ENCODE measurements around the gene ITPR2. TPM values are rescaled to one million over a fixed set of nuclear protein-coding genes. Genes with fewer than 3 reads are reported as not detected.
"Not testable (repeated sequence)": the region's sequence is repeated elsewhere in the genome, so short reads cannot be mapped to it uniquely, and the experiment has no call there.

Gene ITPR2
- total RNA-seq, 1 experiment from 2014 or later, result 4.0 TPM

DNA sequence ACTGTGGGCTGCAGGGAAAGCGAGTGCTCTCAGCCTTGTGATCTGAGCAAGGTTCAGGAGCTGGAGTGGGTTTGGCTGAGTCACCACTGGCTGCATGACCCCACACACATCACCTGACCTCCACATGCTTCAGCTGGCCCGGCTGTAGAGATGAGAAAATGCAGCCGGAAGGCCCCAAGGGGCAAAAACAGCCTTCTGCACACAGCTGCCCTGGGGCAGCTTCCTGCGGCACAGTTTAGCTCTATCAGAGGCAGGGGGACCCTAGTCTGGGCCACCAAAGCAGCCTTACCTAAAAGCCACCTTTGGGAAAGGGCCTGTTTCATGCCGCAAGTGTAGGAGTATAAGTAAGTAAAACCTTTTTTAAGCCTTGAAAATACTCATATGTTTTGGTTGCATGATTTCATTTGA lies 514.3 kb downstream of the ITPR2 start:
- no peak for TF ChIP-seq EZH2 (IDR thresholded peaks at IDR 0.05; ENCODE audit: low read length, unreplicated experiment)
- no peak for TF ChIP-seq EZH2phosphoT487 (IDR thresholded peaks at IDR 0.05; ENCODE audit: borderline replicate concordance, low read length)
- TF ChIP-seq, protein P1, sequence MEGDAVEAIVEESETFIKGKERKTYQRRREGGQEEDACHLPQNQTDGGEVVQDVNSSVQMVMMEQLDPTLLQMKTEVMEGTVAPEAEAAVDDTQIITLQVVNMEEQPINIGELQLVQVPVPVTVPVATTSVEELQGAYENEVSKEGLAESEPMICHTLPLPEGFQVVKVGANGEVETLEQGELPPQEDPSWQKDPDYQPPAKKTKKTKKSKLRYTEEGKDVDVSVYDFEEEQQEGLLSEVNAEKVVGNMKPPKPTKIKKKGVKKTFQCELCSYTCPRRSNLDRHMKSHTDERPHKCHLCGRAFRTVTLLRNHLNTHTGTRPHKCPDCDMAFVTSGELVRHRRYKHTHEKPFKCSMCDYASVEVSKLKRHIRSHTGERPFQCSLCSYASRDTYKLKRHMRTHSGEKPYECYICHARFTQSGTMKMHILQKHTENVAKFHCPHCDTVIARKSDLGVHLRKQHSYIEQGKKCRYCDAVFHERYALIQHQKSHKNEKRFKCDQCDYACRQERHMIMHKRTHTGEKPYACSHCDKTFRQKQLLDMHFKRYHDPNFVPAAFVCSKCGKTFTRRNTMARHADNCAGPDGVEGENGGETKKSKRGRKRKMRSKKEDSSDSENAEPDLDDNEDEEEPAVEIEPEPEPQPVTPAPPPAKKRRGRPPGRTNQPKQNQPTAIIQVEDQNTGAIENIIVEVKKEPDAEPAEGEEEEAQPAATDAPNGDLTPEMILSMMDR (conservative IDR thresholded peaks at IDR 0.05; ENCODE audit: low read depth, low read length), result no peak
- Histone ChIP-seq H3K36me3 (ENCODE audit: low read depth, low read length) (no peaks in the 10 kb centered on the region), H3K4me3 (ENCODE audit: low read length) (no peak overlapping the region), H3K27me3 (ENCODE audit: low read length) (no peaks in the 10 kb centered on the region), H2AFZ (ENCODE audit: low read length) (peak overlapping the region; percentile 20; the same call in 1 of the 2 replicates), H4K20me1 (ENCODE audit: low read length) (no peaks in the 10 kb centered on the region), H3K4me1 (ENCODE audit: insufficient read depth, low read length) (peaks cover 31% of the 10 kb centered on the region), H3F3A (ENCODE audit: low read length, unreplicated experiment) (peaks cover 4% of the 10 kb centered on the region), H3K9ac (ENCODE audit: low read length) (peak overlapping the region; percentile 31), H3K79me2 (ENCODE audit: low read length) (no peaks in the 10 kb centered on the region), H3K9me3 (ENCODE audit: low read length) (no peaks in the 10 kb centered on the region), H3K4me2 (ENCODE audit: low read length) (peak overlapping the region; percentile 53), H3K9me2 (replicated peaks; ENCODE audit: low read length) (no peaks in the 10 kb centered on the region), H3K27ac (ENCODE audit: low read length) (peak overlapping the region; percentile 84)
- CTCF ChIA-PET, result no interaction called here
- intact Hi-C loops (cut with micrococcal nuclease), result loop anchor here (2.0 kb wide), 1 partner anchor 20 kb away; no protein-coding TSS in a partner anchor
- DNase-seq (peak; percentile 53), ATAC-seq (peak; percentile 65)
- BruUV-seq (replicated peaks), result no TSS peak
- POLR2A ChIA-PET (ENCODE audit: unreplicated experiment), result interaction anchor here (0.6 to 1.1 kb wide), 5 partner anchors 20 to 306 kb away, joined by 3 to 5 read pairs (median 3); no protein-coding TSS in a partner anchor

DNA sequence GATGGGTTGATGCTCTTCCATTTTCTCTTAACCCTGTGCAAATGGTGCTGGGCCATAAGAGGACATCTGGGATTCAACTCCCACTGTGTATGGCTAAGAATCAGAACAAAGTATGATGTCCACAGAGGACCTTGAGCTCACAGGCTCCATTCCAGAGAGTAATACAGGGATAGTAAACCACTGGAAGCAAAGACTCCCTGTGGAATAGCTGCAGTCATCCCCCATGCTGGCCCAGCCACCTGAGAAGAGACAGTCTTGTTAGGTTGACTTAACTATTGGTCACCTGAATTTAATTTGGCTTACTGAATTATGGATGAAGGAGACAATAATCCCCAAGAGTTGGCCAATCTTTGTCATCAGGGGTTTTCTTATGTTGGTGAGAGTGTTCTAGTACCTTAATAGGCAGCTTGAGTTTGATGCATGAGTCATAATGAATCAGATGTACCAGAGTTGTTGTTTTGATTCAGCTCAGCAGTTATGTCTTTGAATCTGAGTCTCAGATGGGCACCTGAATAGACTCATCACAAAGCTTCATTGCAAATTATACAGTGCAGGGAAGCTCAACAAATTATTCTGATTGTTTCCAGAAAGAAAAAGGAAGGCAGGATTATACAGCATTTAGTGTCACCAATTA lies 514.9 kb downstream of the ITPR2 start:
- peak; percentile 95 for DNase-seq
- peaks cover 27% of the 10 kb centered on the region for H3K4me1 ChIP-seq (ENCODE audit: insufficient read depth, low read length)
- H3K9ac ChIP-seq (ENCODE audit: low read length), result peak overlapping the region; percentile 31
- TF ChIP-seq, protein P1 (conservative IDR thresholded peaks at IDR 0.05; ENCODE audit: low read depth, low read length), result no peak
- TF ChIP-seq EZH2 (IDR thresholded peaks at IDR 0.05; ENCODE audit: low read length, unreplicated experiment), result no peak
- TF ChIP-seq EZH2phosphoT487 (IDR thresholded peaks at IDR 0.05; ENCODE audit: borderline replicate concordance, low read length), result no peak
- ATAC-seq, result peak; percentile 97
- no peaks in the 10 kb centered on the region for H3K9me2 ChIP-seq (replicated peaks; ENCODE audit: low read length)
- H3K9me3 ChIP-seq (ENCODE audit: low read length), result no peaks in the 10 kb centered on the region
- POLR2A ChIA-PET (ENCODE audit: unreplicated experiment), result interaction anchor here (0.7 to 1.1 kb wide), 4 partner anchors 20 to 202 kb away, joined by 3 to 5 read pairs (median 4); no protein-coding TSS in a partner anchor
- no TSS peak for BruUV-seq (replicated peaks)
- no peak overlapping the region for H3K4me3 ChIP-seq (ENCODE audit: low read length)
- H4K20me1 ChIP-seq (ENCODE audit: low read length), result no peaks in the 10 kb centered on the region
- H2AFZ ChIP-seq (ENCODE audit: low read length), result 0 out of 2 replicates have a peak overlapping the region, but pooled peaks have one; percentile 20
- CTCF ChIA-PET, result interaction anchor here (0.5 to 0.6 kb wide), 3 partner anchors 115 to 296 kb away, joined by 3 to 5 read pairs (median 3); no protein-coding TSS in a partner anchor
- peak overlapping the region; percentile 84 for H3K27ac ChIP-seq (ENCODE audit: low read length)
- intact Hi-C loops (cut with micrococcal nuclease), result loop anchor here (2.0 kb wide), 1 partner anchor 19 kb away; no protein-coding TSS in a partner anchor
- H3F3A ChIP-seq (ENCODE audit: low read length, unreplicated experiment), result peaks cover 4% of the 10 kb centered on the region
- H3K27me3 ChIP-seq (ENCODE audit: low read length), result no peaks in the 10 kb centered on the region
- H3K79me2 ChIP-seq (ENCODE audit: low read length), result no peaks in the 10 kb centered on the region
- peak overlapping the region; percentile 53 for H3K4me2 ChIP-seq (ENCODE audit: low read length)
- no peaks in the 10 kb centered on the region for H3K36me3 ChIP-seq (ENCODE audit: low read depth, low read length)

DNA sequence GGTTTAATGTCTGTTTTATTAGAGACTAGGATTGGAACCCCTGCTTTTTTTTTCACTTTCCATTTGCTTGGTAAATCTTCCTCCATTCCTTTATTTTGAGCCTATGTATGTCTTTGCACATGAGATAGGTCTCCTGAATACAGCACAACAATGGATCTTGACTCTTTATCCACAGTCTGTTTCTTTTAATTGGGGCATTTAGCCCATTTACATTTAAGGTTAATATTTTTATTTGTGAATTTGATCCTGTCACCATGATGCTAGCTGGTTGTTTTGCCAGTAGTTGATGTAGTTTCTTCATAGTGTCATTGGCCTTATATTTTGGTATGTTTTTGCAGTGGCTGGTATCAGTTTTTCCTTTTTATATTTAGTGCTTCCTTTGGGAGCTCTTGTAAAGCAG lies 518.9 kb downstream of the ITPR2 start:
- DNase-seq; H3K9me2 ChIP-seq (replicated peaks; ENCODE audit: low read length); H3K4me2 ChIP-seq (ENCODE audit: low read length); intact Hi-C loops (cut with micrococcal nuclease); H3K27me3 ChIP-seq (ENCODE audit: low read length); POLR2A ChIA-PET (ENCODE audit: unreplicated experiment); H4K20me1 ChIP-seq (ENCODE audit: low read length); H3K27ac ChIP-seq (ENCODE audit: low read length); ATAC-seq; H3K36me3 ChIP-seq (ENCODE audit: low read depth, low read length); H3F3A ChIP-seq (ENCODE audit: low read length, unreplicated experiment); H3K9me3 ChIP-seq (ENCODE audit: low read length); BruUV-seq (replicated peaks); H3K4me3 ChIP-seq (ENCODE audit: low read length); CTCF ChIA-PET; H2AFZ ChIP-seq (ENCODE audit: low read length); H3K79me2 ChIP-seq (ENCODE audit: low read length); H3K9ac ChIP-seq (ENCODE audit: low read length): not testable (repeated sequence)
- H3K4me1 ChIP-seq (ENCODE audit: insufficient read depth, low read length), result peaks cover 18% of the 10 kb centered on the region

DNA sequence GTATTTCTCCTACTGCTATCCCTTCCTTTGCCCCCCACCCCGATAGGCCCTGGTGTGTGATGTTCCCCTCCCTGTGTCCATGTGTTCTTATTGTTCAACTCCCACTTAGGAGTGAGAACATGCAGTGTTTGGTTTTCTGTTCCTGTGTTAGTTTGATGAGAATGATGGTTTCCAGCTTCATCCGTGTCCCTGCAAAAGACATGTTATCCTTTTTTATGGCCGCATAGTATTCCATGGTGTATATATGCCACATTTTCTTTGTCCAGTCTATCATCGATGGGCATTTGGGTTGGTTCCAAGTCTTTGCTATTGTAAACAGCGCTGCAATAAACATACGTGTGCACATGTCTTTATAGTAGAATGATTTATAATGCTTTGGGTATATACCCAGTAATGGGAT lies 522.5 kb downstream of the ITPR2 start:
- H3K9me3 ChIP-seq (ENCODE audit: low read length); H3K4me2 ChIP-seq (ENCODE audit: low read length); POLR2A ChIA-PET (ENCODE audit: unreplicated experiment); H3K79me2 ChIP-seq (ENCODE audit: low read length); H3K4me1 ChIP-seq (ENCODE audit: insufficient read depth, low read length); H4K20me1 ChIP-seq (ENCODE audit: low read length); H3K27me3 ChIP-seq (ENCODE audit: low read length); CTCF ChIA-PET; H3K27ac ChIP-seq (ENCODE audit: low read length); H3F3A ChIP-seq (ENCODE audit: low read length, unreplicated experiment); H3K4me3 ChIP-seq (ENCODE audit: low read length); H3K9me2 ChIP-seq (replicated peaks; ENCODE audit: low read length); BruUV-seq (replicated peaks); ATAC-seq; H2AFZ ChIP-seq (ENCODE audit: low read length); H3K36me3 ChIP-seq (ENCODE audit: low read depth, low read length); intact Hi-C loops (cut with micrococcal nuclease); DNase-seq; H3K9ac ChIP-seq (ENCODE audit: low read length): not testable (repeated sequence)

Measured in PC-3 (cell line).